Loucy (cell line): Measurements from ENCODE around the gene ZFHX3.

Source experiments
- EZH2phosphoT487 ChIP-seq: fragments of 200-600 bp; IDR thresholded peaks from 2 replicates; pipeline ENCODE4 v1.6.1; 2018; ENCODE audit warnings: antibody characterized with exemption, mild to moderate bottlenecking, moderate library complexity, borderline replicate concordance
- TF ChIP-seq, protein P1 (sequence below): fragments of 200-600 bp; sonication (generic); conservative IDR thresholded peaks from 2 replicates; pipeline ENCODE4 v1.5.1; 2014; ENCODE audit warnings: mild to moderate bottlenecking, antibody characterized with exemption, low read length

DNA sequence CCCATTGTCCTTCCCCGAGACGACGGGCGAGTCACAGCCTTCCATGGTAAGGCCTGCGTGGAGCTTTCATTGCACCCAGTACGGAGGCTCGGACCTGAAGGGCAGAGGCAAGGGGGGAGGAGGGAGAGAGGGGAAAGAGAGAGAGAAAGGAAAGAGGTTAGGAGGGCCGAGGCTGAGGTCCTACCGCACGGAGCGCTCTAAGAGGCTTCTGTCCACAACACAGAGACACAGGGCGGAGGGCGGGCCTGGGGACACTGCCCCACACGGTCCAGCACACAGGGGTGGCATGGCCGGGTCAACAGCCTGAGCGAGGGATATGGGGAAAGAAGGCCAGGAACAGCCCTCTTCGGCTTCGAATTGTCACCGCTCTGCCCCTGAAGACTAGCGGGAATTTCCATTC lies 87.8 kb downstream of the ZFHX3 start:
- TF ChIP-seq, protein P1, sequence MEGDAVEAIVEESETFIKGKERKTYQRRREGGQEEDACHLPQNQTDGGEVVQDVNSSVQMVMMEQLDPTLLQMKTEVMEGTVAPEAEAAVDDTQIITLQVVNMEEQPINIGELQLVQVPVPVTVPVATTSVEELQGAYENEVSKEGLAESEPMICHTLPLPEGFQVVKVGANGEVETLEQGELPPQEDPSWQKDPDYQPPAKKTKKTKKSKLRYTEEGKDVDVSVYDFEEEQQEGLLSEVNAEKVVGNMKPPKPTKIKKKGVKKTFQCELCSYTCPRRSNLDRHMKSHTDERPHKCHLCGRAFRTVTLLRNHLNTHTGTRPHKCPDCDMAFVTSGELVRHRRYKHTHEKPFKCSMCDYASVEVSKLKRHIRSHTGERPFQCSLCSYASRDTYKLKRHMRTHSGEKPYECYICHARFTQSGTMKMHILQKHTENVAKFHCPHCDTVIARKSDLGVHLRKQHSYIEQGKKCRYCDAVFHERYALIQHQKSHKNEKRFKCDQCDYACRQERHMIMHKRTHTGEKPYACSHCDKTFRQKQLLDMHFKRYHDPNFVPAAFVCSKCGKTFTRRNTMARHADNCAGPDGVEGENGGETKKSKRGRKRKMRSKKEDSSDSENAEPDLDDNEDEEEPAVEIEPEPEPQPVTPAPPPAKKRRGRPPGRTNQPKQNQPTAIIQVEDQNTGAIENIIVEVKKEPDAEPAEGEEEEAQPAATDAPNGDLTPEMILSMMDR, result no peak
- TF ChIP-seq EZH2phosphoT487, result no peak
